NOMO-1 (cell line): Measurements from ENCODE around the gene MAGEB18.

Source experiments
- DNase-seq, 2 experiments: peaks; one replicate each; lab custom pipeline; 2025; ENCODE audit not compliant: unreplicated experiment in 2 of 2; lab: John Stamatoyannopoulos, UW

The MAGEB18 gene

DNA sequence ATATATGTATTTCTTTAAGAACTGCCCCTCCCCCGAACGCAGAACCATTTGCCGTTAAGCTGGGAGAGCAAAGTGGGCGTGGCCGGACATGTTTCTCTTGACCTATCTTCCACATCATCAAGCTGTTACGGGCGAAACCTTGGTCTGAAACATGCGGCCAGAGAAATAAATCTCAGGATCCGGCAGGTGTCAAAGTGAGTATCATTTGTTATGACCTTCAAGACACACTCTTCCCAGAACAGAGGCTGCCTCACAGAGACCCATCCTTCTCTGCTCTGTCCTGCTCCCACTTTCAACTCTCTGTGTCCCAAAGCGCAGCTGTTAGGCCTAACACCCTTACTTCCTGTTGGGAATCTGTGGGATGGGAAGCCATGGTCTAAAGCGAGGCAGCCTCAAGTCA lies at the start of gene MAGEB18:
Gene MAGEB18 (plus strand): TSS at position 70 of the 400 bp plus-strand sequence. CDS start 643 bp downstream, outside the sequence.
- DNase-seq, result no peak

GRCh38 chrX:26100421-26100920 lies 37.7 kb upstream of the MAGEB18 start:
- DNase-seq, result no peak

DNA sequence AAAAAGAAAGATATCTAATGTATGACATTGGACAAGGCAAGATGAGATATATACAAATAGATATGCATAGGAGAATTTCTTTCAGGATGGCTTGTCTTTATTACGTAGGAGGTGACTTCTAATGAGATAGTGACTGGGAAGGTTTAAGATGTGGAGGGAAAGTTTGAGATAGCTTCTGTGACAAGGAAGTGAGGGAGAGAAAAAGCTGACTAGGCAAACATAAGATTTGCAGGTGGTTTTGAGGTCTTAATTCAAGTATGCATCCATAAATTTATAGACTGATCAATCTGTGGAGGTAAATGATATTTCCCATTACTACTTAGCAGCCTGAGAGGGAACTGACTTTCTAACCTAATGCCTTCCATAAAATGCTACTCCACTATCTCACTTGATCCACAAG lies 29.0 kb upstream of the MAGEB18 start:
- no peak for DNase-seq

- DNase-seq, result no peak
Measured at GRCh38 chrX:26146024-26146423, 7.9 kb downstream of the MAGEB18 start.

GRCh38 chrX:26160301-26160700 lies 22.2 kb downstream of the MAGEB18 start, which contains the start of gene MAGEB6B:
TSS of gene MAGEB6B (plus strand) at chrX:26160601. CDS start at chrX:26160601, 0 bp downstream.
- no peak for DNase-seq
